ENCODE measurements around the gene ARL10.

ARL10 gene

GRCh38 chr5:176391999-176392398, 26.7 kb downstream of the ARL10 start:
- H3K27ac ChIP-seq (ENCODE audit: low read depth, low read length) = no peak overlapping the region
- H3K36me3 ChIP-seq (ENCODE audit: control insufficient read depth, insufficient read depth, low read length) = peaks cover 12% of the 10 kb centered on the region
- H3K4me3 ChIP-seq (ENCODE audit: low read depth, low read length) = no peak overlapping the region

DNA sequence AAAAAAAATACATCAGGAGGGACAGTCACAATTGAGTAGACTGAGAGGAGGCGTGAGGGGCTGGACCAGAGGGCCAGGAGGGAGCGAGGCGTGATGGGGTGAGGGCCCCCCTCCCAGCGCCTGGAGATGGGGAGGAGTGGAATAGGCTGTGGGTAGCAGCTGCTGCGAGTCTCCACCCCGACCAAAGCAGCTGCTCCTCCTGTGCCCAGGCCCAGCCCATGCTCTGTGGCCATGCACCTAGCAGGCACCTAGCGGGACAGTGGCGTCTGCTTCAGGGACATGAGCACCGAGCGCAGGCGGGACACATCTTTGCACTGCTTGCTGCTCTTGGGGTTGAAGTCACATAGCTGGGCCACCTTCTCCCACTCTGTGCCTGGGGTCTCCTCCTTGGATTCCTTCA, 27.2 kb downstream of the ARL10 start:
- H3K4me3 ChIP-seq (ENCODE audit: low read depth, low read length) = no peak overlapping the region
- H3K27ac ChIP-seq (ENCODE audit: low read depth, low read length) = no peak overlapping the region
- H3K9me3 ChIP-seq (ENCODE audit: control insufficient read depth, insufficient read depth, low read length) = no peaks in the 10 kb centered on the region
- peaks cover 2% of the 10 kb centered on the region; the same call in 1 of the 2 replicates for H3K4me1 ChIP-seq (ENCODE audit: control insufficient read depth, insufficient read depth, low read length)
- no peak overlapping the region for H3K9ac ChIP-seq (ENCODE audit: low read depth, low read length)
- no peaks in the 10 kb centered on the region for H3K27me3 ChIP-seq (ENCODE audit: control insufficient read depth, insufficient read depth, low read length)
- peaks cover 8% of the 10 kb centered on the region for H3K36me3 ChIP-seq (ENCODE audit: control insufficient read depth, insufficient read depth, low read length)

More at GRCh38 chr5:176391999-176392398, 26.7 kb downstream of the ARL10 start:
- H3K27me3 ChIP-seq (ENCODE audit: control insufficient read depth, insufficient read depth, low read length) = no peaks in the 10 kb centered on the region
- H3K9ac ChIP-seq (ENCODE audit: low read depth, low read length) = no peak overlapping the region
- H3K9me3 ChIP-seq (ENCODE audit: control insufficient read depth, insufficient read depth, low read length) = no peaks in the 10 kb centered on the region
- peaks cover 8% of the 10 kb centered on the region for H3K4me1 ChIP-seq (ENCODE audit: control insufficient read depth, insufficient read depth, low read length)

DNA sequence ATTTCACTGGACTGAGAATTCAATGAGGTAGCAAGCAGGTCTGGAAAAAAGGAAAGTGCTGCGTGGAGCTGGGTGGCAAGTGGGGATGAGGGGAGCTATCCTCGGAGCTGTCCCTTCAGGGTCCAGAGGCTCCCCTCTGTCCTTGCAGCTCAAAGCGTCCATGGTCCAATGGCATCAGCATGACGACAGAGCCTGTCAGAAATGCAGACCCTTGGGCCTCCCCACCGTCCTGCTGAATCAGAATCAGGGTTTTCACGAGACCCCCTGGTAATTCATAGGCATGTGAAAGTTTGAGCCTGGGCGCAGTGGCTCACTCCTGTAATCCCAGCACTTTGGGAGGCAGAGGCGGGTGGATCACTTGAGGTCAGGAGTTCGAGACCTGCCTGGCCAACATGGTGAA, 28.8 kb downstream of the ARL10 start:
- H3K9me3 ChIP-seq (ENCODE audit: control insufficient read depth, insufficient read depth, low read length) = no peaks in the 10 kb centered on the region
- no peaks in the 10 kb centered on the region for H3K4me1 ChIP-seq (ENCODE audit: control insufficient read depth, insufficient read depth, low read length)
- H3K36me3 ChIP-seq (ENCODE audit: control insufficient read depth, insufficient read depth, low read length) = peaks cover 8% of the 10 kb centered on the region
- no peak overlapping the region for H3K4me3 ChIP-seq (ENCODE audit: low read depth, low read length)
- no peak overlapping the region for H3K27ac ChIP-seq (ENCODE audit: low read depth, low read length)
- H3K27me3 ChIP-seq (ENCODE audit: control insufficient read depth, insufficient read depth, low read length) = no peaks in the 10 kb centered on the region
- H3K9ac ChIP-seq (ENCODE audit: low read depth, low read length) = no peak overlapping the region

GRCh38 chr5:176394881-176395675, 29.8 kb downstream of the ARL10 start:
- no peak overlapping the region for H3K4me3 ChIP-seq (ENCODE audit: low read depth, low read length)
- no peak overlapping the region for H3K27ac ChIP-seq (ENCODE audit: low read depth, low read length)
- peaks cover 8% of the 10 kb centered on the region for H3K36me3 ChIP-seq (ENCODE audit: control insufficient read depth, insufficient read depth, low read length)
- no peaks in the 10 kb centered on the region for H3K27me3 ChIP-seq (ENCODE audit: control insufficient read depth, insufficient read depth, low read length)
- H3K9ac ChIP-seq (ENCODE audit: low read depth, low read length) = no peak overlapping the region
- H3K4me1 ChIP-seq (ENCODE audit: control insufficient read depth, insufficient read depth, low read length) = no peaks in the 10 kb centered on the region
- H3K9me3 ChIP-seq (ENCODE audit: control insufficient read depth, insufficient read depth, low read length) = no peaks in the 10 kb centered on the region

- H3K4me1 ChIP-seq (ENCODE audit: control insufficient read depth, insufficient read depth, low read length) = no peaks in the 10 kb centered on the region
- no peak overlapping the region for H3K9ac ChIP-seq (ENCODE audit: low read depth, low read length)
- H3K27me3 ChIP-seq (ENCODE audit: control insufficient read depth, insufficient read depth, low read length) = no peaks in the 10 kb centered on the region
- no peaks in the 10 kb centered on the region for H3K9me3 ChIP-seq (ENCODE audit: control insufficient read depth, insufficient read depth, low read length)
- peaks cover 8% of the 10 kb centered on the region for H3K36me3 ChIP-seq (ENCODE audit: control insufficient read depth, insufficient read depth, low read length)
- H3K4me3 ChIP-seq (ENCODE audit: low read depth, low read length) = no peak overlapping the region
- no peak overlapping the region for H3K27ac ChIP-seq (ENCODE audit: low read depth, low read length)
Measured at GRCh38 chr5:176396330-176396729, 31.0 kb downstream of the ARL10 start.

DNA sequence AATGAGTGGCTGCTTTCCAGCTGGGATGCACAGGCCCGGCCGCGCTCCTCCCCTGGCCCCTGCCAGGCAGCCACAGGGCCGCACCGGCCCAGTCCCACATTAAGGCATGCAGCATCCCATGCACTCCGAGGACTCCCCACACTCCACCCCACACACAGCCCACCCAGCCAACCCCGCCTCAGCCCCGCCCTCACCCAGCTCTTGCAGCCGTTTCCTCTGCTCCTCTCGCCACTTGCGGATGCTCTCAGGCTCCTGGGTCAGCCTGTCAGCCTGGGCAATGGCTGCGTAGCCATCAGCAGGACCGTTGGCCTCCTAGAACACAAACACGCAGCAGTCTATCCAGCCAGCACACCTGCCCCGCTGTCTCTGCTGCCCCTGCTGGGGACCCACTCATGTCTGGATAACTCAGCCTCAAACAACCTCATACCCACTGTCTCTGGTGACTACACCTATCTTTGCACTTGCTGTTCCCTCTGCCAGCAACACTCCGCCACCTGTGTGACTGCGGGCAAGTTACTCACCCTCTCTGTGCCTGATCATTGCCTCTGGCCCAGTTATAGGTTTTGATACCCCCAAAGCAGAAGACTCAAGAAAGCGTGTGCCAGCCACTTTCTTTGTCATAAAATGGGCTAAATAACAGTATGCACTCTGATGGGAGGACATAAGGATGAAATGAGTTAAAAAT, 32.6 kb downstream of the ARL10 start:
- Histone ChIP-seq H3K4me3 (ENCODE audit: low read depth, low read length) (no peak overlapping the region), H3K4me1 (ENCODE audit: control insufficient read depth, insufficient read depth, low read length) (no peaks in the 10 kb centered on the region), H3K27ac (ENCODE audit: low read depth, low read length) (no peak overlapping the region), H3K27me3 (ENCODE audit: control insufficient read depth, insufficient read depth, low read length) (no peaks in the 10 kb centered on the region), H3K9ac (ENCODE audit: low read depth, low read length) (no peak overlapping the region), H3K36me3 (ENCODE audit: control insufficient read depth, insufficient read depth, low read length) (no peaks in the 10 kb centered on the region), H3K9me3 (ENCODE audit: control insufficient read depth, insufficient read depth, low read length) (no peaks in the 10 kb centered on the region)

- Histone ChIP-seq H3K4me1 (ENCODE audit: control insufficient read depth, insufficient read depth, low read length) (no peaks in the 10 kb centered on the region), H3K9ac (ENCODE audit: low read depth, low read length) (no peak overlapping the region), H3K4me3 (ENCODE audit: low read depth, low read length) (no peak overlapping the region), H3K36me3 (ENCODE audit: control insufficient read depth, insufficient read depth, low read length) (no peaks in the 10 kb centered on the region), H3K27ac (ENCODE audit: low read depth, low read length) (no peak overlapping the region), H3K27me3 (ENCODE audit: control insufficient read depth, insufficient read depth, low read length) (no peaks in the 10 kb centered on the region), H3K9me3 (ENCODE audit: control insufficient read depth, insufficient read depth, low read length) (no peaks in the 10 kb centered on the region)
Measured at GRCh38 chr5:176400382-176401156, 35.3 kb downstream of the ARL10 start.

GRCh38 chr5:176401281-176402205, 36.3 kb downstream of the ARL10 start:
- Histone ChIP-seq H3K9ac (ENCODE audit: low read depth, low read length) (no peak overlapping the region), H3K9me3 (ENCODE audit: control insufficient read depth, insufficient read depth, low read length) (no peaks in the 10 kb centered on the region), H3K4me1 (ENCODE audit: control insufficient read depth, insufficient read depth, low read length) (no peaks in the 10 kb centered on the region), H3K36me3 (ENCODE audit: control insufficient read depth, insufficient read depth, low read length) (no peaks in the 10 kb centered on the region), H3K4me3 (ENCODE audit: low read depth, low read length) (no peak overlapping the region), H3K27me3 (ENCODE audit: control insufficient read depth, insufficient read depth, low read length) (no peaks in the 10 kb centered on the region), H3K27ac (ENCODE audit: low read depth, low read length) (no peak overlapping the region)

DNA sequence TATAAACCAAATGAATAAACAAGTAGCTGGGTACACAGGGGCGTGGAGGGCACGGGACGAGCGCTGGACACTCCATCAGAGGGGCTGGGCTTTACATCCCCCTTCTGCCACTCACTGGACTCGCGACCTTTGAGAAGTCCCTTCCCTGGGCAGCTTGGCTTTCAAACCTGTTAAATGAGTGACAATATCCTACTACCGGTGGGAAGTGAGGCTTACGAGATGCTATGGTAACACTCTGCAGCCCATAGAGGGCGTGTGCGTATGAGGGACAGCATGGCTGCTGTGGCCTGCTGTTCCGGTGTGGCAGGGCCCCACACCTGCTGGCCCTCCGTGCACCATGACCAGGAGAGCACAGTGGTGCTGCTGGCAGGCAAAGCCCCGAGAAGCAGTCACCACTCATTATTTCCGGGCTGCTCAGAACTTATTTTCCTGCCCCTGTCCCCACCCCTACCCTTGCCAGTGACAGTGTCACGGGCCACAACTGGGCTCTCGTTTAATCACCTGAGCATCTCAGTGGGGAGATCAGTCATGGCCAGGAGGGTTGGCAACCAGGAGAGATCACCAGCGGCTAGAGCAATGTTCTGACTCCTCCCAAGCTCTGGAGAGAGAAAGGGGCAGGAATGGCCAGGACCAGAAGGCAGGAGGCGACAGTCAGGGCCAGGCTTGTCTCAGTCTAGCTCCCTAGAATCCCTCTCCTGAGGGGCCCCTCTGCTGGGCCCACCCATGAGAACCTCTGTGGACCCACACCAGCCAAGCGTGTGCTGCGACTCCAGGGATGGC, 40.6 kb downstream of the ARL10 start:
- Histone ChIP-seq H3K9ac (ENCODE audit: low read depth, low read length) (no peak overlapping the region), H3K9me3 (ENCODE audit: control insufficient read depth, insufficient read depth, low read length) (no peaks in the 10 kb centered on the region), H3K27ac (ENCODE audit: low read depth, low read length) (no peak overlapping the region), H3K27me3 (ENCODE audit: control insufficient read depth, insufficient read depth, low read length) (no peaks in the 10 kb centered on the region), H3K4me1 (ENCODE audit: control insufficient read depth, insufficient read depth, low read length) (no peaks in the 10 kb centered on the region), H3K36me3 (ENCODE audit: control insufficient read depth, insufficient read depth, low read length) (peaks cover 3% of the 10 kb centered on the region; the same call in 1 of the 2 replicates), H3K4me3 (ENCODE audit: low read depth, low read length) (no peak overlapping the region)

Measured in HUES48 (cell line).